Occipital lobe (tissue), 2 donors: ENCODE data around the gene ITPR1. TPM values are rescaled to one million over a fixed set of nuclear protein-coding genes. Genes with fewer than 3 reads are reported as not detected.

ENCODE experiments used
- DNase-seq: peaks from one replicate; lab custom pipeline; 2025; lab: John Stamatoyannopoulos, UW
- total RNA-seq: library from RNA; depleted of rRNA; stranded (reverse); fragments of >200 nt; gene quantifications from one replicate; pipeline ENCODE4 v1.2.3, GENCODE V29; 2014

ITPR1 gene
- total RNA-seq, 1 donor from 2014 or later: 136 TPM

GRCh38 chr3:4529876-4530588, 36.9 kb downstream of the ITPR1 start:
- no peak for DNase-seq

GRCh38 chr3:4531478-4532025, 38.4 kb downstream of the ITPR1 start:
- DNase-seq: no peak

- DNase-seq: no peak
Measured at GRCh38 chr3:4532535-4533112, 39.5 kb downstream of the ITPR1 start.

GRCh38 chr3:4533489-4534443, 40.6 kb downstream of the ITPR1 start:
- DNase-seq: no peak

- no peak for DNase-seq
Measured at GRCh38 chr3:4534906-4535305, 41.8 kb downstream of the ITPR1 start.

GRCh38 chr3:4536260-4536659, 43.1 kb downstream of the ITPR1 start:
- DNase-seq: no peak

GRCh38 chr3:4540267-4540666, 47.1 kb downstream of the ITPR1 start:
- no peak for DNase-seq

GRCh38 chr3:4543110-4543509, 50.0 kb downstream of the ITPR1 start:
- DNase-seq: no peak

- no peak for DNase-seq
Measured at GRCh38 chr3:4546346-4547178, 53.4 kb downstream of the ITPR1 start.

GRCh38 chr3:4547799-4548198, 54.7 kb downstream of the ITPR1 start:
- DNase-seq: no peak

- no peak for DNase-seq
Measured at GRCh38 chr3:4548356-4548755, 55.2 kb downstream of the ITPR1 start.

GRCh38 chr3:4548780-4549179, 55.6 kb downstream of the ITPR1 start:
- no peak for DNase-seq

- DNase-seq: no peak
Measured at GRCh38 chr3:4549896-4550295, 56.7 kb downstream of the ITPR1 start.

GRCh38 chr3:4551051-4551711, 58.0 kb downstream of the ITPR1 start:
- DNase-seq: no peak

- no peak for DNase-seq
Measured at GRCh38 chr3:4551794-4552442, 58.8 kb downstream of the ITPR1 start.

- no peak for DNase-seq
Measured at GRCh38 chr3:4552811-4553210, 59.7 kb downstream of the ITPR1 start.

GRCh38 chr3:4561661-4562060, 68.5 kb downstream of the ITPR1 start:
- DNase-seq: no peak

GRCh38 chr3:4562595-4562994, 69.4 kb downstream of the ITPR1 start:
- no peak for DNase-seq

GRCh38 chr3:4564270-4564669, 71.1 kb downstream of the ITPR1 start:
- no peak for DNase-seq
